ENCODE measurements around the gene PPFIBP2.

GRCh38 chr11:7486781-7487140 is 27.0 kb upstream of the PPFIBP2 start:
- TF ChIP-seq CTCF (conservative IDR thresholded peaks at IDR 0.05), result no peak
- no peak for TF ChIP-seq EZH2 (IDR thresholded peaks at IDR 0.05; ENCODE audit: low read depth)
